HL-60 (cell line): ENCODE results near the gene KCNMA1.

ENCODE experiments used
- DNase-seq, 2 experiments: peaks; one replicate each; pipeline ENCODE4 v3.0.0-alpha.2; 2010 to 2020; ENCODE audit warnings: low read depth in 1 of 2, low spot score in 1 of 2
- H3K27ac ChIP-seq: fragments of 250-450 bp; sonication (Bioruptor Pico); replicated peaks from 2 replicates; pipeline ENCODE4 v1.5.1; 2020; ENCODE audit warnings: mild to moderate bottlenecking, moderate library complexity
- H3K27me3 ChIP-seq: fragments of 250-450 bp; sonication (Bioruptor Pico); 2 replicates; pipeline ENCODE4 v1.5.1; 2021; ENCODE audit warnings: mild to moderate bottlenecking, moderate library complexity; ENCODE audit not compliant: insufficient read depth, poor library complexity, severe bottlenecking
- H3K4me3 ChIP-seq: replicated peaks from 2 replicates; pipeline ENCODE4 v1.5.1; 2011; ENCODE audit warnings: mild to moderate bottlenecking, control low read depth, low read length; ENCODE audit not compliant: insufficient read depth
- GABPA ChIP-seq: IDR thresholded peaks from 2 replicates; pipeline ENCODE4 v1.6.1; 2012; ENCODE audit warnings: low read depth
- POLR2AphosphoS5 ChIP-seq: IDR thresholded peaks from 2 replicates; pipeline ENCODE4 v1.6.1; 2012; ENCODE audit warnings: low read depth
- SPI1 ChIP-seq: IDR thresholded peaks from 2 replicates; pipeline ENCODE4 v1.6.1; 2012; ENCODE audit warnings: low read depth, mild to moderate bottlenecking, borderline replicate concordance
- TF ChIP-seq, protein P1 (sequence below): IDR thresholded peaks from 2 replicates; pipeline ENCODE4 v1.6.1; 2012; ENCODE audit warnings: low read depth; ENCODE audit not compliant: insufficient replicate concordance
- TF ChIP-seq, protein P2 (sequence below): IDR thresholded peaks from one replicate; pipeline ENCODE4 v1.5.1; 2011; ENCODE audit warnings: low read length, control low read depth, inconsistent platforms; ENCODE audit not compliant: insufficient read depth

KCNMA1 gene

GRCh38 chr10:76920581-76920980 lies 717.0 kb downstream of the KCNMA1 start:
- no peak overlapping the region for H3K27ac ChIP-seq
- TF ChIP-seq, protein P1, sequence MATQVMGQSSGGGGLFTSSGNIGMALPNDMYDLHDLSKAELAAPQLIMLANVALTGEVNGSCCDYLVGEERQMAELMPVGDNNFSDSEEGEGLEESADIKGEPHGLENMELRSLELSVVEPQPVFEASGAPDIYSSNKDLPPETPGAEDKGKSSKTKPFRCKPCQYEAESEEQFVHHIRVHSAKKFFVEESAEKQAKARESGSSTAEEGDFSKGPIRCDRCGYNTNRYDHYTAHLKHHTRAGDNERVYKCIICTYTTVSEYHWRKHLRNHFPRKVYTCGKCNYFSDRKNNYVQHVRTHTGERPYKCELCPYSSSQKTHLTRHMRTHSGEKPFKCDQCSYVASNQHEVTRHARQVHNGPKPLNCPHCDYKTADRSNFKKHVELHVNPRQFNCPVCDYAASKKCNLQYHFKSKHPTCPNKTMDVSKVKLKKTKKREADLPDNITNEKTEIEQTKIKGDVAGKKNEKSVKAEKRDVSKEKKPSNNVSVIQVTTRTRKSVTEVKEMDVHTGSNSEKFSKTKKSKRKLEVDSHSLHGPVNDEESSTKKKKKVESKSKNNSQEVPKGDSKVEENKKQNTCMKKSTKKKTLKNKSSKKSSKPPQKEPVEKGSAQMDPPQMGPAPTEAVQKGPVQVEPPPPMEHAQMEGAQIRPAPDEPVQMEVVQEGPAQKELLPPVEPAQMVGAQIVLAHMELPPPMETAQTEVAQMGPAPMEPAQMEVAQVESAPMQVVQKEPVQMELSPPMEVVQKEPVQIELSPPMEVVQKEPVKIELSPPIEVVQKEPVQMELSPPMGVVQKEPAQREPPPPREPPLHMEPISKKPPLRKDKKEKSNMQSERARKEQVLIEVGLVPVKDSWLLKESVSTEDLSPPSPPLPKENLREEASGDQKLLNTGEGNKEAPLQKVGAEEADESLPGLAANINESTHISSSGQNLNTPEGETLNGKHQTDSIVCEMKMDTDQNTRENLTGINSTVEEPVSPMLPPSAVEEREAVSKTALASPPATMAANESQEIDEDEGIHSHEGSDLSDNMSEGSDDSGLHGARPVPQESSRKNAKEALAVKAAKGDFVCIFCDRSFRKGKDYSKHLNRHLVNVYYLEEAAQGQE, result no peak
- TF ChIP-seq, protein P2, sequence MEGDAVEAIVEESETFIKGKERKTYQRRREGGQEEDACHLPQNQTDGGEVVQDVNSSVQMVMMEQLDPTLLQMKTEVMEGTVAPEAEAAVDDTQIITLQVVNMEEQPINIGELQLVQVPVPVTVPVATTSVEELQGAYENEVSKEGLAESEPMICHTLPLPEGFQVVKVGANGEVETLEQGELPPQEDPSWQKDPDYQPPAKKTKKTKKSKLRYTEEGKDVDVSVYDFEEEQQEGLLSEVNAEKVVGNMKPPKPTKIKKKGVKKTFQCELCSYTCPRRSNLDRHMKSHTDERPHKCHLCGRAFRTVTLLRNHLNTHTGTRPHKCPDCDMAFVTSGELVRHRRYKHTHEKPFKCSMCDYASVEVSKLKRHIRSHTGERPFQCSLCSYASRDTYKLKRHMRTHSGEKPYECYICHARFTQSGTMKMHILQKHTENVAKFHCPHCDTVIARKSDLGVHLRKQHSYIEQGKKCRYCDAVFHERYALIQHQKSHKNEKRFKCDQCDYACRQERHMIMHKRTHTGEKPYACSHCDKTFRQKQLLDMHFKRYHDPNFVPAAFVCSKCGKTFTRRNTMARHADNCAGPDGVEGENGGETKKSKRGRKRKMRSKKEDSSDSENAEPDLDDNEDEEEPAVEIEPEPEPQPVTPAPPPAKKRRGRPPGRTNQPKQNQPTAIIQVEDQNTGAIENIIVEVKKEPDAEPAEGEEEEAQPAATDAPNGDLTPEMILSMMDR, result no peak
- TF ChIP-seq SPI1, result no peak
- TF ChIP-seq GABPA, result no peak
- no peak for TF ChIP-seq POLR2AphosphoS5
- no peak for DNase-seq
- H3K4me3 ChIP-seq, result no peak overlapping the region
- H3K27me3 ChIP-seq, result no peaks in the 10 kb centered on the region

GRCh38 chr10:76918106-76918505 lies 719.5 kb downstream of the KCNMA1 start:
- TF ChIP-seq, protein P2, result no peak
- TF ChIP-seq POLR2AphosphoS5, result no peak
- TF ChIP-seq, protein P1, result no peak
- Histone ChIP-seq H3K27me3 (no peaks in the 10 kb centered on the region), H3K27ac (no peak overlapping the region), H3K4me3 (no peak overlapping the region)
- DNase-seq, result no peak

DNA sequence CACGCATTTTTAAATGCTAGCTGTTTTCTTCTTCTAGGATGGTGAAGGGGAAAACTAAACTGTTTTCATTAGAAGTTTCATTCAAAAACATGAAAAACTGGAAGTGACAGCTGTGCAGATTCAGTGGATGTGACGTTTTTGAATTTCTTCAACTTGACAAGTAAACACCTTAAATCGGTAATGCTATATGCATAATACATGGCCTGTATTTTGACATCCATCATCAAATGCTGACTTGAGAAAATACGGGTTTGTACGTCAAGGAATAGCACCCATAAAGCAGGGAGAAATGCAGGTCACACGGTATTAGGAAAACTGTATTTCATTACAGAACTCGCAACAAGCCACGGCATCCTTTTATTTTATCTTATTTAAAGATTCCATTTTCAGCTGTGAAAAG lies 720.5 kb downstream of the KCNMA1 start:
- no peak for DNase-seq
- Histone ChIP-seq H3K27me3 (no peaks in the 10 kb centered on the region), H3K27ac (no peak overlapping the region), H3K4me3 (no peak overlapping the region)
- TF ChIP-seq POLR2AphosphoS5 (no peak), SPI1 (no peak), GABPA (no peak)
- TF ChIP-seq, protein P1, result no peak
- TF ChIP-seq, protein P2, result no peak
